Measurements from ENCODE around the gene TOP1.

DNA sequence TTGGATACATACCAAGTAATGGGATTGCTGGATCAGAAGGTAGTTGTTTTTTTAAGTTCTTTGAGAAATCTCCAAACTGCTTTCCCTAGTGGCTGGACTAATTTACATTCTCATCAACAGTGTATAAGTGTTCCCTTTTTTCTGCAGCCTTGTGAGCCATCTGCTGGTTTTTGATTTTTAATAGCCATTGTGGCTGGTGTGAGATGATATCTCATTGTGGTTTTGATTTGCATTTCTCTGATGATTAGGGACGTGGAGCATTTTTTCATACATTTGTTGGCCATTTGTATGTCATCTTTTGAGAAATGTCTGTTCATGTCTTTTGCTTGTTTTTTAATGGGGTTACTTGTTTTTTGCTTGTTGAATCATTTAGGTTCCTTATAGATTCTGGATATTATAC, 34.8 kb downstream of the TOP1 start:
- TF ChIP-seq, protein P1, sequence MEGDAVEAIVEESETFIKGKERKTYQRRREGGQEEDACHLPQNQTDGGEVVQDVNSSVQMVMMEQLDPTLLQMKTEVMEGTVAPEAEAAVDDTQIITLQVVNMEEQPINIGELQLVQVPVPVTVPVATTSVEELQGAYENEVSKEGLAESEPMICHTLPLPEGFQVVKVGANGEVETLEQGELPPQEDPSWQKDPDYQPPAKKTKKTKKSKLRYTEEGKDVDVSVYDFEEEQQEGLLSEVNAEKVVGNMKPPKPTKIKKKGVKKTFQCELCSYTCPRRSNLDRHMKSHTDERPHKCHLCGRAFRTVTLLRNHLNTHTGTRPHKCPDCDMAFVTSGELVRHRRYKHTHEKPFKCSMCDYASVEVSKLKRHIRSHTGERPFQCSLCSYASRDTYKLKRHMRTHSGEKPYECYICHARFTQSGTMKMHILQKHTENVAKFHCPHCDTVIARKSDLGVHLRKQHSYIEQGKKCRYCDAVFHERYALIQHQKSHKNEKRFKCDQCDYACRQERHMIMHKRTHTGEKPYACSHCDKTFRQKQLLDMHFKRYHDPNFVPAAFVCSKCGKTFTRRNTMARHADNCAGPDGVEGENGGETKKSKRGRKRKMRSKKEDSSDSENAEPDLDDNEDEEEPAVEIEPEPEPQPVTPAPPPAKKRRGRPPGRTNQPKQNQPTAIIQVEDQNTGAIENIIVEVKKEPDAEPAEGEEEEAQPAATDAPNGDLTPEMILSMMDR (IDR thresholded peaks at IDR 0.05) = no peak
- TF ChIP-seq, protein P2, sequence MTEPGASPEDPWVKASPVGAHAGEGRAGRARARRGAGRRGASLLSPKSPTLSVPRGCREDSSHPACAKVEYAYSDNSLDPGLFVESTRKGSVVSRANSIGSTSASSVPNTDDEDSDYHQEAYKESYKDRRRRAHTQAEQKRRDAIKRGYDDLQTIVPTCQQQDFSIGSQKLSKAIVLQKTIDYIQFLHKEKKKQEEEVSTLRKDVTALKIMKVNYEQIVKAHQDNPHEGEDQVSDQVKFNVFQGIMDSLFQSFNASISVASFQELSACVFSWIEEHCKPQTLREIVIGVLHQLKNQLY (CRISPR knock-in tag; IDR thresholded peaks at IDR 0.05) = no peak
- TF ChIP-seq NR2C2 (CRISPR knock-in tag; IDR thresholded peaks at IDR 0.05) = no peak
- TF ChIP-seq, protein P3, sequence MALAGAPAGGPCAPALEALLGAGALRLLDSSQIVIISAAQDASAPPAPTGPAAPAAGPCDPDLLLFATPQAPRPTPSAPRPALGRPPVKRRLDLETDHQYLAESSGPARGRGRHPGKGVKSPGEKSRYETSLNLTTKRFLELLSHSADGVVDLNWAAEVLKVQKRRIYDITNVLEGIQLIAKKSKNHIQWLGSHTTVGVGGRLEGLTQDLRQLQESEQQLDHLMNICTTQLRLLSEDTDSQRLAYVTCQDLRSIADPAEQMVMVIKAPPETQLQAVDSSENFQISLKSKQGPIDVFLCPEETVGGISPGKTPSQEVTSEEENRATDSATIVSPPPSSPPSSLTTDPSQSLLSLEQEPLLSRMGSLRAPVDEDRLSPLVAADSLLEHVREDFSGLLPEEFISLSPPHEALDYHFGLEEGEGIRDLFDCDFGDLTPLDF (CRISPR knock-in tag; IDR thresholded peaks at IDR 0.05) = no peak
- no peak for TF ChIP-seq ESRRA (CRISPR knock-in tag; IDR thresholded peaks at IDR 0.05; ENCODE audit: borderline replicate concordance)
- TF ChIP-seq, protein P4, sequence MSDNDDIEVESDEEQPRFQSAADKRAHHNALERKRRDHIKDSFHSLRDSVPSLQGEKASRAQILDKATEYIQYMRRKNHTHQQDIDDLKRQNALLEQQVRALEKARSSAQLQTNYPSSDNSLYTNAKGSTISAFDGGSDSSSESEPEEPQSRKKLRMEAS (CRISPR knock-in tag; IDR thresholded peaks at IDR 0.05) = no peak
- TF ChIP-seq, protein P5, sequence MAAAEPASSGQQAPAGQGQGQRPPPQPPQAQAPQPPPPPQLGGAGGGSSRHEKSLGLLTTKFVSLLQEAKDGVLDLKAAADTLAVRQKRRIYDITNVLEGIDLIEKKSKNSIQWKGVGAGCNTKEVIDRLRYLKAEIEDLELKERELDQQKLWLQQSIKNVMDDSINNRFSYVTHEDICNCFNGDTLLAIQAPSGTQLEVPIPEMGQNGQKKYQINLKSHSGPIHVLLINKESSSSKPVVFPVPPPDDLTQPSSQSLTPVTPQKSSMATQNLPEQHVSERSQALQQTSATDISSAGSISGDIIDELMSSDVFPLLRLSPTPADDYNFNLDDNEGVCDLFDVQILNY (CRISPR knock-in tag; IDR thresholded peaks at IDR 0.05) = no peak
- TF ChIP-seq, protein P6, sequence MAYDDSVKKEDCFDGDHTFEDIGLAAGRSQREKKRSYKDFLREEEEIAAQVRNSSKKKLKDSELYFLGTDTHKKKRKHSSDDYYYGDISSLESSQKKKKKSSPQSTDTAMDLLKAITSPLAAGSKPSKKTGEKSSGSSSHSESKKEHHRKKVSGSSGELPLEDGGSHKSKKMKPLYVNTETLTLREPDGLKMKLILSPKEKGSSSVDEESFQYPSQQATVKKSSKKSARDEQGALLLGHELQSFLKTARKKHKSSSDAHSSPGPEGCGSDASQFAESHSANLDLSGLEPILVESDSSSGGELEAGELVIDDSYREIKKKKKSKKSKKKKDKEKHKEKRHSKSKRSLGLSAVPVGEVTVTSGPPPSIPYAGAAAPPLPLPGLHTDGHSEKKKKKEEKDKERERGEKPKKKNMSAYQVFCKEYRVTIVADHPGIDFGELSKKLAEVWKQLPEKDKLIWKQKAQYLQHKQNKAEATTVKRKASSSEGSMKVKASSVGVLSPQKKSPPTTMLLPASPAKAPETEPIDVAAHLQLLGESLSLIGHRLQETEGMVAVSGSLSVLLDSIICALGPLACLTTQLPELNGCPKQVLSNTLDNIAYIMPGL (CRISPR knock-in tag; IDR thresholded peaks at IDR 0.05) = no peak
- TF ChIP-seq, protein P7, sequence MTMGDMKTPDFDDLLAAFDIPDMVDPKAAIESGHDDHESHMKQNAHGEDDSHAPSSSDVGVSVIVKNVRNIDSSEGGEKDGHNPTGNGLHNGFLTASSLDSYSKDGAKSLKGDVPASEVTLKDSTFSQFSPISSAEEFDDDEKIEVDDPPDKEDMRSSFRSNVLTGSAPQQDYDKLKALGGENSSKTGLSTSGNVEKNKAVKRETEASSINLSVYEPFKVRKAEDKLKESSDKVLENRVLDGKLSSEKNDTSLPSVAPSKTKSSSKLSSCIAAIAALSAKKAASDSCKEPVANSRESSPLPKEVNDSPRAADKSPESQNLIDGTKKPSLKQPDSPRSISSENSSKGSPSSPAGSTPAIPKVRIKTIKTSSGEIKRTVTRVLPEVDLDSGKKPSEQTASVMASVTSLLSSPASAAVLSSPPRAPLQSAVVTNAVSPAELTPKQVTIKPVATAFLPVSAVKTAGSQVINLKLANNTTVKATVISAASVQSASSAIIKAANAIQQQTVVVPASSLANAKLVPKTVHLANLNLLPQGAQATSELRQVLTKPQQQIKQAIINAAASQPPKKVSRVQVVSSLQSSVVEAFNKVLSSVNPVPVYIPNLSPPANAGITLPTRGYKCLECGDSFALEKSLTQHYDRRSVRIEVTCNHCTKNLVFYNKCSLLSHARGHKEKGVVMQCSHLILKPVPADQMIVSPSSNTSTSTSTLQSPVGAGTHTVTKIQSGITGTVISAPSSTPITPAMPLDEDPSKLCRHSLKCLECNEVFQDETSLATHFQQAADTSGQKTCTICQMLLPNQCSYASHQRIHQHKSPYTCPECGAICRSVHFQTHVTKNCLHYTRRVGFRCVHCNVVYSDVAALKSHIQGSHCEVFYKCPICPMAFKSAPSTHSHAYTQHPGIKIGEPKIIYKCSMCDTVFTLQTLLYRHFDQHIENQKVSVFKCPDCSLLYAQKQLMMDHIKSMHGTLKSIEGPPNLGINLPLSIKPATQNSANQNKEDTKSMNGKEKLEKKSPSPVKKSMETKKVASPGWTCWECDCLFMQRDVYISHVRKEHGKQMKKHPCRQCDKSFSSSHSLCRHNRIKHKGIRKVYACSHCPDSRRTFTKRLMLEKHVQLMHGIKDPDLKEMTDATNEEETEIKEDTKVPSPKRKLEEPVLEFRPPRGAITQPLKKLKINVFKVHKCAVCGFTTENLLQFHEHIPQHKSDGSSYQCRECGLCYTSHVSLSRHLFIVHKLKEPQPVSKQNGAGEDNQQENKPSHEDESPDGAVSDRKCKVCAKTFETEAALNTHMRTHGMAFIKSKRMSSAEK (CRISPR knock-in tag; IDR thresholded peaks at IDR 0.05; ENCODE audit: borderline replicate concordance) = no peak
- TF ChIP-seq JUN (CRISPR knock-in tag; IDR thresholded peaks at IDR 0.05) = no peak

Measured in WTC11 (cell line).